A549 treated with AZD9567 at 1 μM for 4 hours (cell line): ENCODE data around the gene NUDT13. TPM values are rescaled to one million over a fixed set of nuclear protein-coding genes. Genes with fewer than 3 reads are reported as not detected.

ENCODE experiments used
- total RNA-seq: library from RNA; stranded (reverse); fragments of 200-300 nt; extraction: Qiagen RNA extraction; gene quantifications from 5 replicates; pipeline ENCODE4 v1.2.3, GENCODE V29; 2022; ENCODE audit not compliant: insufficient read depth

NUDT13 gene
- total RNA-seq: 2.6 to 3.2 TPM (median 2.9 TPM) in 5 replicates

DNA sequence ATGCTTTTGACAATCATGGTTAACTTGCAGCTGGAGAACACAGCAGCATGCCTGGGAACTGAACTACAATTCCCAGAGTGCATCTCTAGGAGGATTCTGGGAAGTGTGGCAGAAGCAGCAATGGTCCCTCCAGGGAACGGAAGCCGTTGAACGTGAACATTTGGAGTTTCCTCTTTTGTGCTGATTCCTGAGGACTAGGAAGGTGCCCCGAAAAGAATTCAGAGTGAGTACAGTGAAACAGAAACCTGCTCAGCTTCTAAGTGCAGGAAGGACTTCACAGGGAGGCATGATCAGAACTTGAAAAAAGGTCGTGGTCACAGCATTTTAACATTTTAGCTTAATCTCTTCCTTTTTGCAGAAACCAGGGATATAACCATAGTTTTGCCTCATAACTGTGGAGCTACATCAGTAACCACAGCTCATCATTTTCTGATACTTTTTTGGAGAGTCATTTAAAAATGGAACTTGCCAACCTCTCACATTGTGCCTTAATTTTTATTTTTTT lies at the start of gene NUDT13:
Gene NUDT13 (plus strand): TSS at position 111 of the 505 bp plus-strand sequence. CDS start 3,911 bp downstream, outside the sequence.

DNA sequence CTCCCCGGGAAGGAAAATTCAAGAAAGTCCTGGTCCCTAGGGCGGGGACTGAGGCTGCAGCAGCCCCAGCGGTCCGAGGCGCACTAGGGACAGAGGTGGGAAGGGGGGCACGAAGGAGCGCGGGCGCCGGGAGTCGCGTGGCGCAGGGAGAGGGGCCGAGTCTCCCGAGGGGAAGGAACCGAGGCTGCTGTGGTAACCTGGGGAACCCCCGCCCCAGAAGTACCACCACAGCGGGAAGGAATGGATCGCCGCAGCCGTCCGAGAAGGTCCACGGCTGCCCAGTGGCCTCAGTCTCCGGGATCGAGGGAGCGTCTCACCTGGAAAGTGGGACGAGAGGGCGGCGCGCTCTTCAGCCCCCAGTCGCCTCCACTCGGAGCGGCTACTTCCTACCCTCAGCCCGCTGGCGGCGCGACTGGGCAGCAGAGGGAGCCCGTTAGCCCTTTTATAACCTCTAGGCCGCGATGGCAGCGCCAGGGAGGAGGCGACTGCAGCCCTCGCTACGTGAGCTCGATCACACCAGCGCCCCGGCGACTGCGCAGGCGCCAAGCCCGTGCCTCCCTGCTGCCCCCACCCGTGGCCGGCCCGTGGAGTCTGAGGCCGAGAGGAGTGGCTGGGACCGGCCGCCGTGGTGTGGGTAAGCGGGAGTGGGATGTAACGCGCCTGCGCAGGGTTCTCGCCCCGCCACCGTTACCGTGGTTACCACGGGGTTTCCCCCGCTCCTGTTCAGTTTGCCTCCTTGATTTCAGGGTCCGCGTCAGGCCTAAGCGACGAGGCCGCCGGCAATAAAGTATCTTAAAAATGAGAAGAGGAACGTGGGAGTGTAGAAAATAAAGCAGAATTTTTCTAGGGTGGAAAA lies 13.6 kb upstream of the NUDT13 start, which contains the start of gene P4HA1:
Gene P4HA1 (minus strand): TSS at position 418 of the 856 bp plus-strand sequence. CDS start 21,983 bp downstream, outside the sequence.

DNA sequence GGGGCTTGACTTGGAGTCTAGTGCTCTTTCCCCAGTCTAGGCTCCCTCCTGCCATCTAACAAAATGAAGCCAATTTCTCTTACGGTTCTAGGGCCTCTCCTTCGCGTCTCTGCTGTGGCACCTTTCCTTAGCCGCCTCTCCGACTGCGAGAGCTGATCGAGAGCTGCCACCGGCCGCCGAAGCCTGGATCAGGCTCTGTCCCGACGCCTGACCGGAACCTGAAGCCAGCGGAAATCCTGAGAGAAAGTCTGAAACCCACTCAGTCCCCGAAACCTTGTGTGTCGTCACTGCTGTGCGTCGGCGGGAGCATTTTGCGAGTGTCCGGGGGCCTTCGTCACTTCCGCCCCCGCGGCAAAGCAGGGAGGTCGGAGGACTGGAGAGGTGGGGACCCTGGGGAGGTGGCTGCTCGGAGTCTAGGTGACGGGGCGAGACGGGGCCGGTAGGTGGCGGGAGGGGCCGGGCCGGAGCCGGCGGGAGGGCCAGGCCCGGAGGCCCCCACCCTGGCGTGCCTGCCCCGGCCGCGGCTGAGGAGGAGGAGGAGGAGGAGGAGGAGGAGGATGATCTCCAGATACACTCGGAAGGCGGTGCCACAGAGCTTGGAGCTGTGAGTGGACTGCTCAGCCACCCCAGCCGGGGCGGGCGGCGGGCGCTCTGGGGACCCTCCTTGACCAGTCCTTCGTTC lies 57.7 kb downstream of the NUDT13 start, which contains the start of the genes ECD and FAM149B1:
Gene ECD (minus strand): TSS at position 226 of the 682 bp plus-strand sequence. CDS start 4,071 bp downstream, outside the sequence.
Gene FAM149B1 (plus strand): TSS at position 337 of the 682 bp plus-strand sequence. CDS start 221 bp downstream, at position 558.

Other genes starting within 250 kb of the NUDT13 start
- 0.06 to 0.09 TPM in 2 of 5 replicates, not detected in the others for gene OIT3, start 216.7 kb upstream of the NUDT13 start, total RNA-seq
- not detected in 5 replicates for gene PLA2G12B, start 155.6 kb upstream of the NUDT13 start, total RNA-seq
- 17.3 to 24.9 TPM (median 21.3 TPM) in 5 replicates for gene P4HA1, start 13.6 kb upstream of the NUDT13 start, total RNA-seq
- 22.9 to 28.4 TPM (median 25.5 TPM) in 5 replicates for gene ECD, start 57.6 kb downstream of the NUDT13 start, total RNA-seq
- gene FAM149B1, start 57.7 kb downstream of the NUDT13 start, total RNA-seq: 7.8 to 11.5 TPM (median 8.6 TPM) in 5 replicates
- gene DNAJC9, start 136.8 kb downstream of the NUDT13 start, total RNA-seq: 53.7 to 56.0 TPM (median 54.8 TPM) in 5 replicates
- gene MRPS16, start 142.2 kb downstream of the NUDT13 start, total RNA-seq: 94.5 to 186 TPM (median 178 TPM) in 5 replicates
- gene CFAP70, start 248.4 kb downstream of the NUDT13 start, total RNA-seq: 0.17 to 0.28 TPM (median 0.24 TPM) in 4 of 5 replicates, not detected in the other